Measurements from ENCODE around the gene CLEC4M. TPM values are rescaled to one million over a fixed set of nuclear protein-coding genes. Genes with fewer than 3 reads are reported as not detected.
"Not testable (repeated sequence)": the region's sequence is repeated elsewhere in the genome, so short reads cannot be mapped to it uniquely, and the experiment has no call there.

The CLEC4M gene
- total RNA-seq, 4 donors from 2014 or later: not detected

- Histone ChIP-seq H3K36me3 (no peaks in the 10 kb centered on the region), H3K27me3 (peaks cover 23 to 36% (median 25%) of the 10 kb centered on the region in 3 donors), H3K9me3 (no peaks in the 10 kb centered on the region), H3K4me3 (no peak overlapping the region), H3K27ac (no peak overlapping the region), H3K4me1 (no peaks in the 10 kb centered on the region)
- TF ChIP-seq POLR2A (IDR thresholded peaks at IDR 0.05) (no peak), CTCF (IDR thresholded peaks at IDR 0.05 in 4 of 5, conservative IDR thresholded peaks at IDR 0.05 in 1 of 5) (no peak)
- DNase-seq (no peak), ATAC-seq (no peak)
- intact Hi-C loops (cut with DNase I; ENCODE audit: low total_unique reads): no loop called here
- in situ Hi-C loops (cut with MboI; ENCODE audit: low sequenced_read_pairs in 4 of 4): loop anchor here in 1 of 4 donors (10.0 kb wide), 1 partner anchor 227 kb away; no protein-coding TSS in a partner anchor
Measured at GRCh38 chr19:7792281-7792680, 29.2 kb downstream of the CLEC4M start.

GRCh38 chr19:7792701-7793100 is 29.7 kb downstream of the CLEC4M start:
- H3K4me3 ChIP-seq; intact Hi-C loops (cut with DNase I; ENCODE audit: low total_unique reads); H3K27ac ChIP-seq; H3K36me3 ChIP-seq; H3K9me3 ChIP-seq; H3K4me1 ChIP-seq; DNase-seq; ATAC-seq: not testable (repeated sequence)
- peaks cover 22 to 35% (median 23%) of the 10 kb centered on the region in 3 donors for H3K27me3 ChIP-seq
- in situ Hi-C loops (cut with MboI; ENCODE audit: low sequenced_read_pairs in 4 of 4): loop anchor here in 1 of 4 donors (10.0 kb wide), 1 partner anchor 228 kb away; no protein-coding TSS in a partner anchor

GRCh38 chr19:7793493-7793892 is 30.4 kb downstream of the CLEC4M start:
- Histone ChIP-seq H3K27ac (no peak overlapping the region), H3K9me3 (no peaks in the 10 kb centered on the region), H3K4me1 (no peaks in the 10 kb centered on the region), H3K27me3 (peaks cover 18 to 37% (median 19%) of the 10 kb centered on the region in 3 donors), H3K4me3 (no peak overlapping the region), H3K36me3 (no peaks in the 10 kb centered on the region)
- intact Hi-C loops (cut with DNase I; ENCODE audit: low total_unique reads): no loop called here
- TF ChIP-seq CTCF (IDR thresholded peaks at IDR 0.05 in 4 of 5, conservative IDR thresholded peaks at IDR 0.05 in 1 of 5) (no peak), POLR2A (IDR thresholded peaks at IDR 0.05) (no peak)
- ATAC-seq (no peak), DNase-seq (no peak)
- in situ Hi-C loops (cut with MboI; ENCODE audit: low sequenced_read_pairs in 4 of 4): loop anchor here in 1 of 4 donors (10.0 kb wide), 1 partner anchor 229 kb away; no protein-coding TSS in a partner anchor

GRCh38 chr19:7795555-7796161 is 32.6 kb downstream of the CLEC4M start:
- DNase-seq (no peak), ATAC-seq (no peak)
- H3K4me3 ChIP-seq: no peak overlapping the region
- in situ Hi-C loops (cut with MboI; ENCODE audit: low sequenced_read_pairs in 4 of 4): loop anchor here in 3 of 4 donors (5.0 to 10.0 kb wide), 3 partner anchors 223 to 231 kb away; no protein-coding TSS in a partner anchor
- H3K27me3 ChIP-seq: peaks cover 5 to 29% (median 18%) of the 10 kb centered on the region in 3 donors
- no peaks in the 10 kb centered on the region for H3K36me3 ChIP-seq
- no peaks in the 10 kb centered on the region for H3K9me3 ChIP-seq
- TF ChIP-seq POLR2A (IDR thresholded peaks at IDR 0.05): no peak
- TF ChIP-seq CTCF (IDR thresholded peaks at IDR 0.05 in 4 of 5, conservative IDR thresholded peaks at IDR 0.05 in 1 of 5): no peak
- intact Hi-C loops (cut with DNase I; ENCODE audit: low total_unique reads): no loop called here
- H3K27ac ChIP-seq: no peak overlapping the region
- no peaks in the 10 kb centered on the region for H3K4me1 ChIP-seq

GRCh38 chr19:7799640-7800355 is 36.8 kb downstream of the CLEC4M start:
- DNase-seq (peak; percentile 20 to 28), ATAC-seq (no peak)
- H3K4me1 ChIP-seq: no peaks in the 10 kb centered on the region
- H3K4me3 ChIP-seq: peak overlapping the region in 1 of 4 donors; percentile 34
- peaks cover 19 to 30% (median 28%) of the 10 kb centered on the region in 3 donors for H3K27me3 ChIP-seq
- in situ Hi-C loops (cut with MboI; ENCODE audit: low sequenced_read_pairs in 4 of 4): loop anchor here (5.0 to 25.0 kb wide), 6 partner anchors 145 to 712 kb away; no protein-coding TSS in a partner anchor
- no peaks in the 10 kb centered on the region for H3K9me3 ChIP-seq
- no peak overlapping the region for H3K27ac ChIP-seq
- no peaks in the 10 kb centered on the region for H3K36me3 ChIP-seq
- no peak for TF ChIP-seq POLR2A (IDR thresholded peaks at IDR 0.05)
- peak in 4 of 5 experiments; percentile 29 to 70 (median 54) for TF ChIP-seq CTCF (IDR thresholded peaks at IDR 0.05 in 4 of 5, conservative IDR thresholded peaks at IDR 0.05 in 1 of 5)
- intact Hi-C loops (cut with DNase I; ENCODE audit: low total_unique reads): loop anchor here (2.0 kb wide), 1 partner anchor 119 kb away; the partner anchor contains the start of gene TRAPPC5

Measured in gastrocnemius medialis (tissue), 4 donors.